NCI-H345 treated with DMSO at 0.1 percent for 48 hours (cell line): Measurements from ENCODE around the gene PHF2.

ENCODE experiments used
- DNase-seq: peaks from one replicate; lab custom pipeline; 2025; ENCODE audit not compliant: unreplicated experiment; lab: John Stamatoyannopoulos, UW

The PHF2 gene

DNA sequence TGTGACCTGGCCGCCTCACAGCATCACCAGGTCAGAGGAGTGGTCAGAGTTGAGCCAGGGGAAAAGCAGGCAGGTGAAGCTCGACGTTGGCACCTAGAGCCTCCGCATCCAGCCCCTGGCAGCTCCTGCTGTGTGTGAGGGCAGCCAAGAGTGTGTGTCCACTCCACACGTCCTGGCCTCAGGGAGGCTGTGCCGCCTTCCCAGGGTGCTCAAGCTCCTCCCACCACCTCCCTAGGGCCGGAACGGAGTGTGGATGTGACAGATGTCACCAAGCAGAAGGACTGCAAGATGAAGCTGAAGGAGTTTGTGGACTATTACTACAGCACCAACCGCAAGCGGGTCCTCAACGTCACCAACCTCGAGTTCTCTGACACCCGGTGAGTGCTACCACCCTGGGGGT is 72.5 kb downstream of the PHF2 start:
- no peak for DNase-seq

DNA sequence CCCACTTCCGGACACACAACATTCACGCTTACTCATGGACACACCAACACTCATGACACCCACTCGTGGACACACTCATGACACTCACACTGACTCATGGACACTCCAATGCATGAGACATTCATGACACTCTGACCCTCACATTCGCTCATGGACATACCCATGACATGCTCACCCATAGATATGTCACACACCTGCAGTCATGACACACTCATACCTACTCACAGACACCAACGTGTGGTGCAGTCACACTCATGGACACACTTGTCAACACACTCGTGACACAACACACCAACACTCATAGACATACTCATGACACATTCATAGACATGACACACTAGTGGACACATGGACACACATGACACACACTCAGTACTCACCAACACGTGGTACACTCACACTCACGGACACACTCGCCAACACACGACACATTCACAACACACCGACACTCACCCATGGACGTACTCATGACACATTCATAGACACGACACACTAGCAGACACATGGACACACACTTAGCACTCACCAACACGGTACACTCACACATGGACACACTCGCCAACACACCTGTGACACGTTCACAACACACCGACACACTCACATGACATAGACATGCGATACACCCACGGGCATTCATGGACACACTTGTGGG is 73.4 kb downstream of the PHF2 start:
- no peak for DNase-seq

DNA sequence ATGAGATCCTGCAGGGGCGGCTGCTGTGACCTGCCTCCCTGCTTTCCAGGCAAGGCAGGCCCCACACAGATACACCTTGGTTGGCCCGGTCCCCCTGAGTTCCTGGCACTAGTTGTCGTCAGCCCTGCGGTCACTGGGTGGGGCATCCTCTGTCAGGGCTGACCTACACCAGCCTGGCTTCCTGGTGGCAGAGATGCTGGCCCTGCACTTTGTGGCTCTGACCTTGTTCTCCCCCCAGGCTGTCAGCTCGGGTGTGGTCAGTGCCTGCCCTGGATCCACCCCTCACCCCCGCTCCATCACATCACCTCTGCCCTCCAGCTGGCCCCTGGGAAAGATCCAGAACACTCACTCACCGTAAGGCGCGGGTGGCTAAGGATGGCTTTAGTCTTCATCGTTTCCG is 74.1 kb downstream of the PHF2 start:
- no peak for DNase-seq

DNA sequence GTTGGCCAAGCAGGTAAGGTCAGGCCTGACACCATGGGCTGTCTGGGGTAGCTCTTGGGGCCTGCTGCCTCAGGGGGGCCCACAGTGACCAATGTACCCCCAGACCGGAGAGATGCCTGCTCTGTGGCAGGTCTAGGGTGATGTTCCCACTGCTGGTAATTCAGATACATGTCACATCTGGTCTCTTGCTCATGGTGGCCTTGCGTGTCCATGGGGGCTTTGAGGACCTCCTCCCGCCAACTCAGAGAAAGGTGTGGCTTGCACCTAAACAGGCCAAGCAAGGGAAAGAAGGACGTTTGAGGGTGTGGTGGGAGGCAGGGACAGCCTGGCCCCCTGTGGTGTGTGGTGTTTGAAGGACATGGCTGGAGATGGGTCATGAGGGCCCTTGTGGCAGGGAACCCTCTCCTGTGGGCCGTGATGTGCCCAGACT is 75.2 kb downstream of the PHF2 start:
- DNase-seq = no peak

DNA sequence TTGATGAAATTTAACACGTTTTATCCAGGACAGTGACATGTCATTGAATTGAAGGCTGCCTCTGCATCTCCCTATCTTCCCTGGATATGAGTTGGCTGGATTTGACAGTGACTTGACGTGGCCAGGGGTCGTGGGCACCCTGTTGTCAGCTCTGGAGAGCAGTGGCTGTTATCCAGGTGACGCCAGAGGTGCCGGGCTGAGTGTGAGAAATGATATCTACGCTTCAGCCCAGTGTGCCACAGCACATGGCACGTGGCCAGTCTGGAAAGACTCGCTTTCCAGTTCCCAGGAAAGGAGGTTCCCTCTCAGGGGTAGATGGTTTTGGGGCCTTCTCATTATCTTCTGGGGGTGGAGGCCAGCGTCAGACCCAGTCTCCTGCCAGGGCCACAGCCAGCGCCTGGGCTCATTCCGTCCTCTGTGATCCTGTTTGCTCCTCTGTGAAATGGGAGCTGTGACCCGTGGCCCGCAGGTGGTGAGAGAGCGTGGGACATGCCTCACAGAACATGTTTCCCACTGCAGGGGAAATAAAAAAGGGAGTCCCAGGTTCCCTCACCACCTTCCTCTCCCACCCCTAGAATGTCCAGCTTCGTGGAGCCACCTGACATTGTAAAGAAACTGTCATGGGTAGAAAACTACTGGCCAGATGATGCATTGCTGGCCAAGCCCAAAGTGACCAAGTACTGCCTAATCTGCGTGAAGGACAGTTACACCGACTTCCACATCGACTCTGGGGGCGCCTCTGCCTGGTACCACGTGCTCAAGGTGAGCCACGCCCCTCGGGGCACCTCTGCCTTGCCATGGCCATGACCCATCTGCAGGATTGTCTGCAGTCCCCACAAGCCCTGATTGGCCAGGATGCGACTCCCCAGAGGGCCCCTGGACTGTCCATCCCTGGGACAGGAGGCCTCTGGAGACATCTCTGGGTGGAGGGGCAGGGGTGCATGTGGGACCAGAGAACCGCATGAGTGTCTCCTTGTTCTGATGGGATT is 76.5 kb downstream of the PHF2 start:
- DNase-seq = no peak

DNA sequence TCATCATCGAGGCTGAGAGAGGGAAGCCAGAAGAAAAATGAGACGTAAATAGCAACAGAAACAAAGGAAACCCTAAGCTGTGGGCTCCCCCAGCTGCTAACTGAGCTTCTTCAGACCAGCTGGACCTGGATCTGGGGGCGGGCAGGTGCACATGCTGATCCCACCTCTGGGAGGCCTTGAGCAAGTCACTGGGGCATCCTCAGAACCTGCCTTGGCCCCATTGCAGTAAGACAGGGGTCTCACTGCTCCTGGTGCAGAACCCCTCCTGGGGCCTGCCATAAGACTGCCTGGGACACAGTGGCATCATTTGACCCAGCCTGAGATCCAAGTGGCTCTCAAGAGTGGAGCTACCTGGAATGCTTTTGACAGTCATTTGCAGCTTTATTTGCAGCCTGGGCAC is 77.4 kb downstream of the PHF2 start:
- no peak for DNase-seq

DNA sequence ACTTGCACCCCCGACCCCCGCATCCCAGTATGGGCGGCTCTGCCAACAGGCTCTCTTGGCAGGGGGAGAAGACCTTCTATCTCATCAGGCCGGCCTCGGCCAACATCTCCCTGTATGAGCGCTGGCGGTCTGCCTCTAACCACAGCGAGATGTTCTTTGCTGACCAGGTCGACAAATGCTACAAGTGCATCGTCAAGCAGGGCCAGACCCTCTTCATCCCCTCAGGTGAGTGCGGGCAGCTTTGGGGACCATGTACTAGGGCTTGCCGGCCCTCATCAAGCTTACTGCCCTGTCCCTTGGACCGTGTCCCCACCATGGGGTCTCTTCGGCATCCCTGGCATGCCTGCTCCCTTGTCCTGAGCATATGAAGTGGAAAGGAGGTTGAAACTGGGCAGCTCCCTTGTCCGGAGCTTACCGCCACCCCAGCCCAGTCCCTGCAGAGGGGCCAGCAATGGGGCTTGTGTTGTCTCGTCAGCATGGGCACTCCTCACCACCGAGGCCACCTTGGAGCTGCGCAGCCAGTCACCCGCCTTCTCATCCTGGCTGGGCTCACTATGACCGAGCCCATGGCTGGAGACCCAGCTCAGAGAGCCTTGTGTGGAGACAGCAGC is 78.1 kb downstream of the PHF2 start:
- DNase-seq = no peak

DNA sequence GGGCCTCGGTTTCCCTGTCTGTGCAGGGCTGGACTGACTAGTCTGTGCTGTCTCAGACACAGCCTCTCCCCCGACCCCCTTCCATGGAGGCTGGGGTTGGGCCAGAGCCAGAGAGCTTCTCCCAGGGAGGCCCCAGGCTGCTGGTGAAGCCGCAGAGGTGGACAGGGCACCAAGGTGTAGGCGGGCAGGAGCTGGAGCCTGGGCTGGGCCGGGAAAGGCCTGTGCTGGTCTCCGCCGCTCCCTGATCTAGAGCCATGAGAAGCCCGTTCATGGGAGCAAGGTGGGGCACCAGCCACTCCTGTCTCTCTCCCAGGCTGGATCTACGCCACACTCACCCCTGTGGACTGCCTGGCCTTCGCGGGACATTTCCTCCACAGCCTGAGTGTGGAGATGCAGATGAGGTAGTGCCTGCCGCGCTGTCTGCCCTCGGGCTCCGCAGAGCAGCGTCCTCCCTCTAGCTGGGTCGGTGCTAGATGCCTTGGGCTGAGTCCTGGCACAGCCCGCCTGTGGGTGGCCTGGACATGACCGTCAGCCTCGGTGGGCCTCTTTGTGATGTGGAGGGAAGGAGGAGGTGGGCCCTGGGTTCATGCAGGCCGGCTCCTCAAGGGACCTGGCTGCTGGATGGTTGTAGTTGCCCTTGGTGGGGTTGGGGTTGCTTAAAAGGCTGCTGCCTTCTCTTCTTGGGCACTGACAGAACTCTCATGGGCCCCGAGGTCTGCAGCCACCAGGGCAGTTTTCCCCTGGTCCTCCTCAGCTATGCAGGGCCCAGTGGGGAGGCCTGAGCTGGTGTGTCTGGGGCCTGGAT is 79.4 kb downstream of the PHF2 start:
- DNase-seq = no peak

DNA sequence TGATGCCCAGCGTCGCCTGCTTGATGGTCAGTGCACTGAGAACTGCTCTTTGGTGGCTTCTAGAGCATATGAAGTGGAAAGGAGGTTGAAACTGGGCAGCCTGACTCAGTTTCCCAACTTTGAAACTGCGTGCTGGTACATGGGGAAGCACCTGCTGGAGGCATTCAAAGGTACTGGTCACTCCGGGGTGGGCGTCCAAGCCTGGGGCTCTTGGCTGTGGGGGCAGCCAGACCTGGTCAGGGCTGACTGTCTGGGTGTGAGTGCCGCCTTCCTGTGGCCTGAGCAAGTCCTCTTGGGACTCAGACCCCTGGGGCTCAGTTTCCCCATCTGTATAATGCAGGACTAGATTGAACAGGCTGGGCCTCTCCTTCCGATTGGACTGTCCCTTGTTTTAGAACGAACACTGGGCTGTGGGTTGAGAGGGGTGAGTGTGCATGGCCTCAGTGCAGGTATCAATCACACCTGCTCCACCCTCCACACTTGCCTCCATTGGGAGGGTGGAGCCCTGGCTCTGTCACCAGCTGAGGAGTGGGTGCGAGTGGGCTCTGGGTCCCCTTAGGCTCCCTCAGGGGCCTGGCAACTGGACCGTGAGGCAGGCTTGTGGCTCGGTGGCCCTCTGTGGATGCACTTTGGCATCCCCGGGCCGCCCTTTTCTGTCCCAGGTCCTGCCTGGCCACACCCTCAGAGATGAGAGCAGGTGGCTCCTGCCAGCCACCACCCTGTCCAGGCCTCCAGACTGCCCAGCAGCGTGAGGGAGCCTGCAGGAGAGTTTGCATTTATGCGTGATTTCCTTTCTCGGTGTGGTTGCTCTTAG is 80.2 kb downstream of the PHF2 start:
- DNase-seq = no peak

DNA sequence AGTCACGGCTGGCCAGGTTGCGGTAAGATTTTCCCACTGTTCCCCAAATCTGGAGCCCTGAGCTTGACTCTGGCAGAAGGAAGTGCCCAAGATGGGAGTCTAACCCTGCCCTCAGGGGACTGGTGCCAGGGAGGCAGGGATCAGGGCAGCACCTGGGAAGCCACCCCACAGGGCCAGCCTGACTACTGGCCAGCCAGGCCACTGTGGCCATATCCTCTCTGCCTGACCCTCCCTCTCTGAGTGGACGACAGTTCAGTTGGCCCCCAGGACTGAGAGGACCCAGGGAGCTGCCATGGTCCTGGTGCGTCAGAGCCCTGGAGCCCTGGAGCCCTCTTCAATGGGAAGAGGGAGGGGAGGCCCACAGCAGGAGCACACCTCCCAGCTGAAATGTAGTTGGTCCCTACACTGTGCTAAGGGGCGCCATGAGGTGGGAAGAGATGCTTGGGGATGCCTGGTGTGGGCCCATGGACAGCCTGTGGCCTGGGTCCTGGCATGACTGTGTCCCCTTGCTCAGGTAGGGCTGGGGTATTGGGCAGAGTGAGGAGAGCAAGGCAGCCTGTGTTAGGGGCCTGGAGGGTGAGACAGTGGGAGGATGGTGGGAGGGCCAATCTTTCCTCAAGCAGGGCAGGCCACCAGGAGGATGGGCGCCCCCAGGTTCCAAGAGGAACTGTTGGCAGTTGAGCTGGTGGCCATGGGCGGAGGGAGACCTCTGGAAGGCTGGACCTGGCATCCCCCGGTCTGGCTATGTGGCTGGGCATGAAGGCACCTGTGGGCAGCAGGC is 81.1 kb downstream of the PHF2 start:
- DNase-seq = no peak

DNA sequence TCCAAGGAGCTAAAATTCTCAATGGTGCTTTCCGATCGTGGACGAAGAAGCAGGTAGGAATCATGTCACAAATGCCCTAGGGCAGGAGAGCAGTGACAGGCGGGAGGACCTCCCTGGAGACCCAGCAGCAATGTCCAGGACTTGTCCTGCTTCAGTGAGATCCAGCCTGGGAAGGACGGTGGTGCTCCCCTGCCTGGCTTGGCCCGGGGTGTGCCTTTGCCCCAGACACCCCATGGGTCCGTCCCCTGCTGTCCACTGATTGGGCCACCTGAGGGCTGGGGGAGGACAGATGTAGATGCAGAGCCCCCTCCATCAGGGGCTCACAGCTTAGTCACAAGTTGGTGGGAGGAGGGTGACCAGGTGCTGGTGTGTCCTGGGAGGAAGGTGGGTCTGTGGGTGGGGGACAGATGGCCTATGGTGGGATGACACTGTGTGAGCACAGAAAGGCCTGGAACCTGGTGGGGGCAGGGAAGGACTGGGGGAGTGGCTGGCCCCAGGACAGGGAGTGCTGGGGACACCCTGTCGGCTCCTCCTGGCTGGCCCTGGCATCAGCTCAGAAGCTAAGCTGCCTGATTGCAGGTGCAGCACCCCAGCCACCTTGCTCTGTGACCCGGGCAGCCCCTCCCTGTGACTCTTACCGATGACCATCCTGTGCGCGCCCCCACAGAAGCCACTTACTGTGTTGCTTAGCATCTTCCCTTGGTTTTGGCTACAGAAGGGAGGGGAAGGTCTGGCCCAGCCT is 82.0 kb downstream of the PHF2 start:
- DNase-seq = no peak

DNA sequence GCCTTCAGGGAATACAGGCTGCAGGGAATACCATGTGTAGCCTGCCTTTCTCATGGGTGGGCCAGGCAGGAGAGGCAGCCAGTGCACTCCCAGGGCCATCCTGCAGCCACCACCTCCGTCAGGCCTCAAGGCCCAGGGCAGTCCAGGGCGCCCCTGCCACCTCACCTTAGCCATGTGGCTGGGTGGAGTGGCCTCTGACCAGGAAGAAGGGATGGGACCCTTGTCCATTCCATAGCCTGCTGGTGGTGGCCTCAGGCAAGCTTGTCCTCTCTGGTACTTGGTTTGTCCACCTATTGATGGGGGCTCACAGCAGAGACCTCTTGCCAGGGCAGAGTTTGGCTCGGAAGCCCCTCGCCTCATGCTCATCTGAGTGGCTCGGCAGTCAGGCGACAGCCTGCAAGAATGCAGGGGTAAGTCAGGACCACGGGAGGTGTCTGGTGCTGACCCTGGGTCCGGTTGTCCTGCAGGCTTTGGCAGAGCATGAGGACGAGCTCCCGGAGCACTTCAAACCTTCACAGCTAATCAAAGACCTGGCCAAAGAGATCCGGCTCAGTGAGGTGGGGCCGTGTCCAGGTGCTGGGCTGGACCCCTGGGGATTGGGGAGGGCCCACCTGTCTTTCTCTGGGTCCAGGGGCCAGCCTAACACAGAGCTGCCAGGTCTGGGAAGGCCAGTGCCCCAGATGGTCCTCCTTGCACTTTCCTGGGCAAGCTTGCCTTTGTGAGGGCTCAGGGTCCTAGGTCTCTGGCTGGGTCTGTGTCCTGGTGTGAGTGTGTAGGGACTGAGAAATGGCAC is 82.9 kb downstream of the PHF2 start:
- DNase-seq = no peak

DNA sequence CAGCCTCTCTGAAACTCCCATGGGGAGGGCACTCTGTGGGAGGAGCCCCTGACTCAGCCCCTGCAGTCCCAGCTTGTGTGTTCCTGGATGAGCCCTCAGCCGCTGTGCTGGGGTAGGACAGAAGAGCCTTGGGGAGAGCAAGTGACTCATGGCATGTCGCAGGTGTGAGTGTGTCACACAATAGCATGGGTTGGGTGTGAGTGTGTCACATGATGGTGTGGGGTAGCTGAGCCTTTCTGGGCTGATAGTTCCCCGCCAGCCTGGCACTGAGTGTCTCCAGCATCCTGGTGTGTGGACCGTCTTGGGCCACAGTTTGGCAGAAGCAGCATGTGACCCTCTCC is 83.4 kb downstream of the PHF2 start:
- DNase-seq = no peak

DNA sequence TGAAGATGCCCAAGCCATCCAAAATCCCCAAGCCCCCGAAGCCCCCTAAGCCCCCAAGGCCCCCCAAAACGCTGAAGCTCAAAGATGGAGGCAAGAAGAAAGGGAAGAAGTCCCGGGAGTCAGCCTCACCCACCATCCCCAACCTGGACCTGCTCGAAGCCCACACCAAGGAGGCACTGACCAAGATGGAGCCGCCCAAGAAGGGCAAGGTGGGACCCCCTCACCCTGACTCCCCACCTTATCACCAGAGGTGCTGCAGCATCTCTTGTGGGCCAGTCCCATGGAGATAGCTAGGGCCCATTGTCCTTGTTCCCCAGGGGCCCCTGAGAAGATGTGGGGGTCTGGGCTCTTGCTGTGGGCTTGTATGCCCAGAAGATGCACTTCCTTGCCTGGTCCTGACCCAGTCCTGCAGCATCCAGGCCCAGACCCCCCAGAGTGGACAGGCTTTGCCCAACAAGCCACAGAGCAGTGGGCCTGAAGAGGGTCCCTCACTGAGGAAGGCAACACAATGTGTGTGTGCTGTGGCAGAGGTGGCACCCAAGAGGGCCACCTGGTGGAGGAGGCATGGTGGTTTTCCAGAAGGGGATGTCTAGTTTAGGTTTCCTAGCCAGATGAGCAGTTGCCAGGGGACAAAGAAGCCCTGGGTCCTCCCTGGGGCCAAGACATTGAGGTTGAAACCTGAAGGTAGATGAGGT is 84.1 kb downstream of the PHF2 start:
- no peak for DNase-seq

DNA sequence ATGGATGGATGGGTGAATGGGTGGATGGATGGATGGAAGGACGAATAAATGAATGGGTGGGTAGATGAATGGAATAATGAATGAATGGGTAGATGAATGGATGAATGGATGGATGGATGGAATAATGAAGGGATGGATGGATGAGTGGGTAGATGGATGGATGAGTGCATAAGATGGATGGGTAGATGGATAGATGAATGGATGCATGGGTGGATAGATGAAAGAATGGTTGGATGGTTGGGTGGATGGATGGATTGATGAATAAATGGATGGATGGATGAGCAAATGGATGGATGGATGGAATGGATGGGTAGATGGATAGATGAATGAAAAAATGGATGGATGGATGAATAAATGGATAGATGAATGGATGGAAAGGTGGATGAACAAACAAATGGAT is 85.2 kb downstream of the PHF2 start:
- no peak for DNase-seq

DNA sequence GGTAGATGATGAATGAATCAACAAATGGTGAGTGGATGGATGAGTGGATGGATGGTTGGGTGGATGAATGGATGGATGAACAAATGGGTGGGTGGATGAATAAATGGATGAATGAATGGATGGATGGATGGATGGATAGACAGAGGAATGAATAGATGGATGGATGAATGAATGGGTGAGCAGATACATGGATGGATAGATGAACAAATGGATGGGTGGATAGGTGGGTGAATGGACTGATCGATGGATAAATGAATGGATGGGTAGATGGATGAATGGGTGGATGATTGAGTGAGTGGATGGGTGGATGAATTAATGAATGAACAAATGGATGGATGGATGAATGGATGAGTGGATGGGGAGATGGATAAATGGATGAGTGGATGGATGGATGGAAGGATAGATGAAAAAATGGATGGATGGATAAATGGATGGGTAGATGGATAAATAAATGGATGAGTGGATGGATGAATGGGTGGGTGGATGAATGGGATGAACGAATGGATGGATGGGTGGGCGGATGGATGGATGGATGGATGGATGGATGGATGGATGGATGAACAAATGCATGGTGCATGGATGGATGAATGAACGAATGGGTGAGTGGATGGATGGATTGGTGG is 85.7 kb downstream of the PHF2 start:
- DNase-seq = no peak

DNA sequence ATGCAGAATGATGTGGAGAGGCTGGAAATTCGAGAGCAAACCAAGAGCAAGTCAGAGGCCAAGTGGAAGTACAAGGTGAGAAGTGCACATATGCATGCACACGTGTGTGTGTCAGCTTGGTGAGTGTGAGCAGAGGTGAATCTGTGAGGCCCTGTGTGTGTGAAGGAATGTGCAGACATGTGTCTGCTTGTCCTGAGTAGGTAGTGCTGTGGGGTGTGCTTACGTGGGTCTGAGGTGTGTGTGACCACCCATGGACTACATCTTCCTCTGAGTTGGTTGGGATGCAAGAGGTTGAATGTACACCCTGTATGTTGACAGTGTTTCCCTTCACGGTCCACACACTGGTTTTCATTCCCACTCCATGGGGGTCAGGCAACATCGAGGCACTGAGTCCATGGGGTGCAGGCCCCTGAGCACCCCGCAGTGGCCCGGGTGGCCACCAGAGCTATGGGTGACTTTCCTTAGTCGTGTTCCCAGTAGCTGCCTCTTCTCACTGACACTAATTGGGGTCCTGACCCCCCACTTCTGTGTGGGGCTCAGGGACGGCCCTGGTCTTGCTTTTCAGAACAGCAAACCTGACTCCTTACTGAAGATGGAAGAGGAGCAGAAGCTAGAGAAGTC is 86.7 kb downstream of the PHF2 start:
- no peak for DNase-seq
